Neural crest cell (in vitro differentiated cells): ENCODE measurements around the gene CNTNAP4. TPM values are rescaled to one million over a fixed set of nuclear protein-coding genes. Genes with fewer than 3 reads are reported as not detected.

Experiments used
- DNase-seq: peaks from one replicate; pipeline ENCODE4 v3.0.0; 2021; ENCODE audit warnings: low read depth, mixed read lengths, low spot score
- H3K27ac Mint-ChIP-seq: one replicate; pipeline ENCODE4 v1.8.0; 2021; ENCODE audit warnings: mild to moderate bottlenecking, mixed read lengths; ENCODE audit not compliant: unreplicated experiment
- H3K27me3 Mint-ChIP-seq: 2 replicates; pipeline ENCODE4 v1.8.0; 2021; ENCODE audit warnings: low read depth, mild to moderate bottlenecking, mixed read lengths
- H3K36me3 Mint-ChIP-seq: 2 replicates; pipeline ENCODE4 v1.8.0; 2021; ENCODE audit warnings: low read depth, mild to moderate bottlenecking, mixed read lengths
- H3K4me1 Mint-ChIP-seq: 2 replicates; pipeline ENCODE4 v1.8.0; 2021; ENCODE audit warnings: mixed read lengths
- H3K4me3 Mint-ChIP-seq: one replicate; pipeline ENCODE4 v1.8.0; 2021; ENCODE audit warnings: mild to moderate bottlenecking, mixed read lengths
- H3K9me3 Mint-ChIP-seq: 2 replicates; pipeline ENCODE4 v1.8.0; 2021; ENCODE audit warnings: mixed read lengths
- total RNA-seq: library from RNA; stranded (reverse); gene quantifications from 2 replicates; pipeline ENCODE4 v1.2.1, GENCODE V29; 2021
- TF ChIP-seq, protein P1 (sequence below): fragments of 200-600 bp; sonication (generic); conservative IDR thresholded peaks from 2 replicates; pipeline ENCODE4 v1.5.0; 2021; ENCODE audit warnings: antibody characterized with exemption, mild to moderate bottlenecking

The CNTNAP4 gene
- total RNA-seq, 1 donor from 2014 or later, result 0.07 TPM

DNA sequence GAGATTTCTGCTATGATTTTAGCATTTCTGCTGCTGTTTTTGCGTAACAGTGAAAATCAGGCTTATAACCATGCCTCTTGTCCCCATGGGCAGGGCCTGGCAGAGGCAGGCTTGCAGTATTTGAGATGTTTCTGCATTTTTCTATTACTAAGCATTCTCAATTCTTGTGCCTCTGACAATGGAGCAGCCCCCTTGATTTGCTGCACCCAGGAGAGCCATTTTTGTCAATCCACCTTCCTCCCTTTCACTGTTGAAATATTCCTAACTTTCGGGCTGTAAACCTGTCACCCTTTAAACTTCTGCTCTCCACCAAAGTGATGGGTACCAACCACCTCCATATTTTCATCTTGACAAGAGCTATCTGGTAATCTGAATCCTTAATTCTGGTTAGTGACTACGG is 178.1 kb downstream of the CNTNAP4 start:
- Mint-ChIP-seq H3K27ac (no peak overlapping the region), H3K4me1 (no peaks in the 10 kb centered on the region), H3K27me3 (no peaks in the 10 kb centered on the region), H3K4me3 (no peak overlapping the region), H3K9me3 (no peaks in the 10 kb centered on the region), H3K36me3 (no peaks in the 10 kb centered on the region)
- DNase-seq, result no peak
- TF ChIP-seq, protein P1, sequence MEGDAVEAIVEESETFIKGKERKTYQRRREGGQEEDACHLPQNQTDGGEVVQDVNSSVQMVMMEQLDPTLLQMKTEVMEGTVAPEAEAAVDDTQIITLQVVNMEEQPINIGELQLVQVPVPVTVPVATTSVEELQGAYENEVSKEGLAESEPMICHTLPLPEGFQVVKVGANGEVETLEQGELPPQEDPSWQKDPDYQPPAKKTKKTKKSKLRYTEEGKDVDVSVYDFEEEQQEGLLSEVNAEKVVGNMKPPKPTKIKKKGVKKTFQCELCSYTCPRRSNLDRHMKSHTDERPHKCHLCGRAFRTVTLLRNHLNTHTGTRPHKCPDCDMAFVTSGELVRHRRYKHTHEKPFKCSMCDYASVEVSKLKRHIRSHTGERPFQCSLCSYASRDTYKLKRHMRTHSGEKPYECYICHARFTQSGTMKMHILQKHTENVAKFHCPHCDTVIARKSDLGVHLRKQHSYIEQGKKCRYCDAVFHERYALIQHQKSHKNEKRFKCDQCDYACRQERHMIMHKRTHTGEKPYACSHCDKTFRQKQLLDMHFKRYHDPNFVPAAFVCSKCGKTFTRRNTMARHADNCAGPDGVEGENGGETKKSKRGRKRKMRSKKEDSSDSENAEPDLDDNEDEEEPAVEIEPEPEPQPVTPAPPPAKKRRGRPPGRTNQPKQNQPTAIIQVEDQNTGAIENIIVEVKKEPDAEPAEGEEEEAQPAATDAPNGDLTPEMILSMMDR, result no peak

DNA sequence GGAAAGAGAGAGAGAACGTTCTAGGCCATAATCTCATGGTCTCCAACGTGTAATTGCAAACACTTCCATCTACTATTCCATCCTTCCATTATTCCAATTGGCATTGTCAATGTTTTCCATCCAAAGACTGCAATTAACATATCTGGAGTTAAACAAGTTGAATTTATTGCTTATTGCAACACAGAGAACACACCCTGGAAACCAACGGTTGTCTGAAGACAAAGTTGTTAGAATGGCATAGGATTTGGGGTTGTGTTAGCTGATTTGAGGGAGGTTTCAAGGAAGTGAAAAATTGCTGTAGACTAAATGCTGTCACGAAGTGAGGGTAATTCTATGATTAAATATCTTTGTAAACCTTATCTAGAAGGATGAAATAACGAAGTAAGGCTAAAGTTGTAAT is 178.8 kb downstream of the CNTNAP4 start:
- H3K27ac Mint-ChIP-seq, result no peak overlapping the region

DNA sequence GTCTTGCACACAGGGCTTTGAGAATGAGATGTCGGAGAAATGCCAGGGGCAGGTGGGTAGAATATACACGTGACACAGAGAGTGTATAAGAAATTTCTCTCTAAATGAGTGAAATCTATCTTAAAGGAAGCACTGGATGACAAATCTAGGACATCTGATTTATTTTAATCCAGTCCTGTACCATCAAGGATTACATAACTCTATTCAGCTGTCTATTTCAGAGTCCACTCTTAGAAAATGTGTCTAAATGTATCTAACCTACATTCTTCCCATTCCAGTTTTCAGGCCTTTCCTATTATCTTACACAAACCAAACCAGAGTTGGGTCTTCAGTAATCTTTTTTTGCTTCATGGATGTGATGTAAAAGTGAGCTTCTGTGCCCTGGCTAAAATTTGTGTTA is 181.9 kb downstream of the CNTNAP4 start:
- H3K27me3 Mint-ChIP-seq, result peaks cover 2% of the 10 kb centered on the region
- TF ChIP-seq, protein P1, result no peak
- no peak for DNase-seq
- no peak overlapping the region for H3K27ac Mint-ChIP-seq
- H3K36me3 Mint-ChIP-seq, result no peaks in the 10 kb centered on the region
- no peaks in the 10 kb centered on the region for H3K9me3 Mint-ChIP-seq
- H3K4me3 Mint-ChIP-seq, result no peak overlapping the region
- H3K4me1 Mint-ChIP-seq, result no peaks in the 10 kb centered on the region

More for the DNA sequence above, 178.8 kb downstream of the CNTNAP4 start:
- Mint-ChIP-seq H3K27me3 (no peaks in the 10 kb centered on the region), H3K36me3 (no peaks in the 10 kb centered on the region), H3K9me3 (no peaks in the 10 kb centered on the region), H3K4me1 (no peaks in the 10 kb centered on the region), H3K4me3 (no peak overlapping the region)
- DNase-seq, result no peak
- TF ChIP-seq, protein P1, result no peak

DNA sequence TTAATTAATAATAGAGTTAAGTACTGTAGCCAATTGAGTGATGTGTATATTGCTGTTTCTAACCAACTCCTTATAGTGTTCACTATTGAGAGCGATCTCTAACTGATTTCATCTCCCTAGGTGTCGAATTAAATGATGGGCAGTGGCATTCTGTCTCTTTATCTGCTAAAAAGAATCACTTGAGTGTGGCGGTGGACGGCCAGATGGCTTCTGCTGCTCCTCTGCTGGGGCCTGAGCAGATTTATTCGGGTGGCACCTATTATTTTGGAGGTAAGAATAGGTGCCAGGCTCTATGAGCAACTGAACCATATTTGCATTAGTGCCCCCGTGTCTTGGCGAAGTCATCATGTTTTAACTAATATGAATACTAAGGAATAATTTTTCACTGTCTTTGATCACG is 184.6 kb downstream of the CNTNAP4 start:
- peaks cover 13% of the 10 kb centered on the region for H3K27me3 Mint-ChIP-seq
- TF ChIP-seq, protein P1, result no peak
- no peaks in the 10 kb centered on the region for H3K9me3 Mint-ChIP-seq
- no peaks in the 10 kb centered on the region for H3K4me1 Mint-ChIP-seq
- no peaks in the 10 kb centered on the region for H3K36me3 Mint-ChIP-seq
- no peak for DNase-seq
- no peak overlapping the region for H3K4me3 Mint-ChIP-seq
- no peak overlapping the region for H3K27ac Mint-ChIP-seq

DNA sequence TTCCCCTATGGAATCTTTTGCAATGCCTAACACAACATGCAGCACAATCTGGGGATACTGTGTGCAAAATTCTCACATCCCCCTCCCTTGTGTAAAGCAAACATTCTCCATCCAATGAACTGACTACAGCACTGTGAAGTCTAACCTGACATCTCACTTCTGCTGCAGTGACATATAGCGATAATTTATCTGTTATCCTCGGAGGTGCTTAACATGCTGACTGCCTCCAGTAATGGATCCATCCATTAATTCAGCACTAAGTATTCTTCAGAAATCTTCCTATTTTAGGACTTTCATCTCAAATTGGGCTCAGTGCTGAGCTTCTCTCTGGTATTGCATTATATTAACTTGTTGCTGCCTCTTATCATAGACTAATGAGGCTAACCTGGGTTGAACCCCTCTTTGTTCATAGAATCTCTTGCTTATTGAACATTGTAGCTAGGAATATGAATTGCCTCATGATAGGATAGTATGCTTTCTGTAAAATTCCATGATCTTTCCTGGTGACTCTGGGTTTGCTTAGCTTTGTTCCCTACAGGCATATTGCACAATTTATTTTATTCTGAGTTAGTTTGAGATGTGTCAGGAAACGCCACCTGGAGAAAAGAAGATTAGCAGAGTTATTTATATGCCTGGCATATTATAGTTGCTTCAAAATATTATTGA is 187.9 kb downstream of the CNTNAP4 start:
- TF ChIP-seq, protein P1, result no peak
- H3K27me3 Mint-ChIP-seq, result peaks cover 13% of the 10 kb centered on the region

More for the DNA sequence above, 187.9 kb downstream of the CNTNAP4 start:
- no peak for DNase-seq
- Mint-ChIP-seq H3K36me3 (no peaks in the 10 kb centered on the region), H3K4me1 (no peaks in the 10 kb centered on the region), H3K27ac (no peak overlapping the region), H3K9me3 (no peaks in the 10 kb centered on the region), H3K4me3 (no peak overlapping the region)
